H9 (cell line): ENCODE results near the gene SIGLEC1. TPM values are rescaled to one million over a fixed set of nuclear protein-coding genes. Genes with fewer than 3 reads are reported as not detected.

Source experiments
- DNase-seq: peaks from one replicate; pipeline ENCODE4 v3.0.0-alpha.2; 2017
- H2AFZ ChIP-seq: one replicate; pipeline ENCODE4 v1.6.1; 2013; ENCODE audit warnings: mild to moderate bottlenecking, low read length, control low read depth, moderate library complexity
- H2AK5ac ChIP-seq: 2 replicates; pipeline ENCODE4 v1.6.1; 2013; ENCODE audit warnings: low read length, control low read depth, mixed read lengths; ENCODE audit not compliant: insufficient read length
- H2BK120ac ChIP-seq: one replicate; pipeline ENCODE4 v1.6.1; 2013; ENCODE audit warnings: low read depth, mild to moderate bottlenecking, low read length, control low read depth, inconsistent platforms; ENCODE audit not compliant: poor library complexity, severe bottlenecking
- H2BK12ac ChIP-seq: 2 replicates; pipeline ENCODE4 v1.6.1; 2013; ENCODE audit warnings: low read length, control low read depth, mixed read lengths, low read depth; ENCODE audit not compliant: insufficient read length
- H2BK15ac ChIP-seq: 2 replicates; pipeline ENCODE4 v1.6.1; 2013; ENCODE audit warnings: low read depth, low read length, control low read depth
- H2BK20ac ChIP-seq: one replicate; pipeline ENCODE4 v1.6.1; 2013; ENCODE audit warnings: low read depth, mild to moderate bottlenecking, low read length, control low read depth, inconsistent platforms; ENCODE audit not compliant: poor library complexity, severe bottlenecking
- H2BK5ac ChIP-seq: 2 replicates; pipeline ENCODE4 v1.6.1; 2013; ENCODE audit warnings: low read length, control low read depth, mixed read lengths; ENCODE audit not compliant: insufficient read length
- H3K14ac ChIP-seq: 2 replicates; pipeline ENCODE4 v1.6.1; 2013; ENCODE audit warnings: low read length, control low read depth; ENCODE audit not compliant: insufficient read depth
- H3K18ac ChIP-seq: 2 replicates; pipeline ENCODE4 v1.6.1; 2013; ENCODE audit warnings: low read depth, mild to moderate bottlenecking, mixed read lengths, low read length, control low read depth; ENCODE audit not compliant: insufficient read length
- H3K23ac ChIP-seq: 2 replicates; pipeline ENCODE4 v1.6.1; 2013; ENCODE audit warnings: low read length, control low read depth, mixed read lengths, low read depth; ENCODE audit not compliant: insufficient read length
- H3K23me2 ChIP-seq: 2 replicates; pipeline ENCODE4 v1.6.1; 2013; ENCODE audit warnings: low read depth, mild to moderate bottlenecking, mixed read lengths, low read length, control low read depth; ENCODE audit not compliant: insufficient read length, poor library complexity, severe bottlenecking
- H3K27ac ChIP-seq: 2 replicates; pipeline ENCODE4 v1.5.1; 2013; ENCODE audit warnings: low read length, control low read depth, mixed read lengths, low read depth; ENCODE audit not compliant: insufficient read length
- H3K27me3 ChIP-seq: 2 replicates; pipeline ENCODE4 v1.6.1; 2013; ENCODE audit warnings: low read length, control low read depth, inconsistent platforms; ENCODE audit not compliant: insufficient read depth
- H3K4ac ChIP-seq: 2 replicates; pipeline ENCODE4 v1.6.1; 2013; ENCODE audit warnings: low read depth, mild to moderate bottlenecking, control low read depth, inconsistent platforms, low read length, moderate library complexity
- H3K4me1 ChIP-seq: 2 replicates; pipeline ENCODE4 v1.6.1; 2013; ENCODE audit warnings: low read length, control low read depth, inconsistent platforms; ENCODE audit not compliant: insufficient read depth
- H3K4me2 ChIP-seq: 2 replicates; pipeline ENCODE4 v1.6.1; 2013; ENCODE audit warnings: low read length, control low read depth, mixed read lengths; ENCODE audit not compliant: insufficient read length, insufficient read depth
- H3K56ac ChIP-seq: 2 replicates; pipeline ENCODE4 v1.6.1; 2013; ENCODE audit warnings: low read depth, mild to moderate bottlenecking, mixed read lengths, low read length, control low read depth; ENCODE audit not compliant: insufficient read length
- H3K79me1 ChIP-seq: 2 replicates; pipeline ENCODE4 v1.6.1; 2013; ENCODE audit warnings: low read depth, mild to moderate bottlenecking, moderate library complexity, low read length, control low read depth, inconsistent platforms; ENCODE audit not compliant: insufficient read depth, poor library complexity, severe bottlenecking
- H3K79me2 ChIP-seq: 2 replicates; pipeline ENCODE4 v1.6.1; 2013; ENCODE audit warnings: low read length, control low read depth, inconsistent platforms; ENCODE audit not compliant: insufficient read depth
- H3K9ac ChIP-seq: 2 replicates; pipeline ENCODE4 v1.6.1; 2013; ENCODE audit warnings: low read length, control low read depth, mixed read lengths; ENCODE audit not compliant: insufficient read length; ENCODE audit errors: extremely low read depth
- H3K9me3 ChIP-seq: one replicate; pipeline ENCODE4 v1.6.1; 2013; ENCODE audit warnings: low read depth, low read length, inconsistent platforms; ENCODE audit not compliant: control insufficient read depth
- H3T11ph ChIP-seq: one replicate; pipeline ENCODE4 v1.6.1; 2013; ENCODE audit warnings: mild to moderate bottlenecking, low read length, control low read depth, inconsistent platforms
- H4K20me1 ChIP-seq: one replicate; pipeline ENCODE4 v1.6.1; 2013; ENCODE audit not compliant: control insufficient read depth, insufficient read length, insufficient read depth
- H4K5ac ChIP-seq: 2 replicates; pipeline ENCODE4 v1.6.1; 2013; ENCODE audit warnings: low read depth, mild to moderate bottlenecking, mixed read lengths, low read length, control low read depth; ENCODE audit not compliant: insufficient read length
- H4K8ac ChIP-seq: replicated peaks from 2 replicates; pipeline ENCODE4 v1.6.1; 2013; ENCODE audit warnings: low read length, control low read depth, mixed read lengths, low read depth; ENCODE audit not compliant: insufficient read length
- H4K91ac ChIP-seq: 2 replicates; pipeline ENCODE4 v1.6.1; 2013; ENCODE audit warnings: low read depth, mild to moderate bottlenecking, moderate library complexity, mixed read lengths, low read length, control low read depth; ENCODE audit not compliant: insufficient read length
- H3K27ac Mint-ChIP-seq, 3 experiments: 2 replicates in 2 of 3; 3 replicates in 1 of 3; pipeline ENCODE4 v1.8.0; 2020 to 2021; ENCODE audit warnings: mixed read lengths in 3 of 3, mild to moderate bottlenecking in 1 of 3, moderate library complexity in 1 of 3
- H3K27me3 Mint-ChIP-seq: 2 replicates; pipeline ENCODE4 v1.8.0; 2021; ENCODE audit warnings: low read depth, mild to moderate bottlenecking, moderate library complexity, mixed read lengths
- H3K36me3 Mint-ChIP-seq, 3 experiments: 2 replicates in 2 of 3; 3 replicates in 1 of 3; pipeline ENCODE4 v1.8.0; 2020 to 2021; ENCODE audit warnings: low read depth in 3 of 3, mixed read lengths in 3 of 3; ENCODE audit not compliant: insufficient read depth in 1 of 3
- H3K4me1 Mint-ChIP-seq, 2 experiments: 2 replicates each; pipeline ENCODE4 v1.8.0; 2020; ENCODE audit warnings: mixed read lengths in 2 of 2
- H3K4me3 Mint-ChIP-seq, 2 experiments: 2 replicates in 1 of 2; 3 replicates in 1 of 2; pipeline ENCODE4 v1.8.0; 2020 to 2021; ENCODE audit warnings: mild to moderate bottlenecking in 2 of 2, mixed read lengths in 2 of 2, moderate library complexity in 1 of 2
- H3K9me3 Mint-ChIP-seq, 2 experiments: 2 replicates in 1 of 2; 3 replicates in 1 of 2; pipeline ENCODE4 v1.8.0; 2020; ENCODE audit warnings: mild to moderate bottlenecking in 2 of 2, mixed read lengths in 2 of 2, moderate library complexity in 1 of 2
- WGBS: extraction: QIAGEN DNeasy Blood & Tissue Kit; methylation state at CpG from one replicate; pipeline ENCODE4 v1.1.7; 2013; ENCODE audit warnings: missing lambda C conversion rate, low lambda C conversion rate, mixed read lengths; ENCODE audit not compliant: insufficient read length; ENCODE audit errors: extremely low coverage; 5-methylcytosine and 5-hydroxymethylcytosine counted together
- total RNA-seq: library from RNA; stranded (reverse); gene quantifications from 2 replicates; pipeline ENCODE4 v1.2.1, GENCODE V29; 2021
- TF ChIP-seq, protein P1 (sequence below): fragments of 200-600 bp; sonication (generic); conservative IDR thresholded peaks from 3 replicates; pipeline ENCODE4 v1.8.0; 2021; ENCODE audit warnings: antibody characterized with exemption, mild to moderate bottlenecking

Gene SIGLEC1
- total RNA-seq, 1 experiment from 2014 or later: not detected

DNA sequence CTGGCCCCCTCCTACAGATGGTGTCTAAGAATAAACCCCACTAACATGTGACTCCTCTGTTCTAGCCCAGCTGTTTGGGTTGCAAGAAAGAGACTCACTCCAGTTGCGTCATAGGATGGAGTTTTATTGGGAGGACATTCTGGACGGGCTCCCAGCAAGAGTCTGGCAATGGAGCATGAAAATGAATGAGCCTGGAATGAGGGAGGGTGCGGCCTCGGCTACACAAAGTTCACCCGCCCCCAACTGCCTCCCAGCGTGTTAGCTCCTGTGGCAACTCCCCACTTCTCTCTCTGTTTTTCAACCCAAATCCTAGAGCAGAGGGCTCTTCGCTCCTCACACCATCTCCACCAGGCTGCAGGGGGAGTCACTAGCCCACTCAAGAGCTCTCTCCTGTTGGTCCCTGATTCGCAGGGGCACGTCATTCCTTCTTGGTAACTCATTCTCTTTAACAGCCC is 25.5 kb downstream of the SIGLEC1 start:
- TF ChIP-seq, protein P1, sequence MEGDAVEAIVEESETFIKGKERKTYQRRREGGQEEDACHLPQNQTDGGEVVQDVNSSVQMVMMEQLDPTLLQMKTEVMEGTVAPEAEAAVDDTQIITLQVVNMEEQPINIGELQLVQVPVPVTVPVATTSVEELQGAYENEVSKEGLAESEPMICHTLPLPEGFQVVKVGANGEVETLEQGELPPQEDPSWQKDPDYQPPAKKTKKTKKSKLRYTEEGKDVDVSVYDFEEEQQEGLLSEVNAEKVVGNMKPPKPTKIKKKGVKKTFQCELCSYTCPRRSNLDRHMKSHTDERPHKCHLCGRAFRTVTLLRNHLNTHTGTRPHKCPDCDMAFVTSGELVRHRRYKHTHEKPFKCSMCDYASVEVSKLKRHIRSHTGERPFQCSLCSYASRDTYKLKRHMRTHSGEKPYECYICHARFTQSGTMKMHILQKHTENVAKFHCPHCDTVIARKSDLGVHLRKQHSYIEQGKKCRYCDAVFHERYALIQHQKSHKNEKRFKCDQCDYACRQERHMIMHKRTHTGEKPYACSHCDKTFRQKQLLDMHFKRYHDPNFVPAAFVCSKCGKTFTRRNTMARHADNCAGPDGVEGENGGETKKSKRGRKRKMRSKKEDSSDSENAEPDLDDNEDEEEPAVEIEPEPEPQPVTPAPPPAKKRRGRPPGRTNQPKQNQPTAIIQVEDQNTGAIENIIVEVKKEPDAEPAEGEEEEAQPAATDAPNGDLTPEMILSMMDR: no peak
- Histone ChIP-seq H2BK120ac (no peak overlapping the region), H2BK20ac (no peak overlapping the region), H2AFZ (no peak overlapping the region), H3K4me2 (no peak overlapping the region), H3K4ac (no peak overlapping the region), H2BK5ac (no peak overlapping the region), H3K56ac (no peak overlapping the region), H4K5ac (no peak overlapping the region), H3K9me3 (no peaks in the 10 kb centered on the region), H3K27ac (no peak overlapping the region), H3K79me1 (no peaks in the 10 kb centered on the region), H4K20me1 (no peaks in the 10 kb centered on the region), H3K9ac (no peak overlapping the region), H3K23me2 (peaks cover 5% of the 10 kb centered on the region), H4K8ac (no peak overlapping the region), H3K27me3 (no peaks in the 10 kb centered on the region; the same call in 1 of the 2 replicates), H3K18ac (no peak overlapping the region), H2BK12ac (no peak overlapping the region), H3K79me2 (no peaks in the 10 kb centered on the region), H3T11ph (no peak overlapping the region), H2BK15ac (no peak overlapping the region), H3K14ac (no peak overlapping the region), H2AK5ac (no peak overlapping the region), H4K91ac (no peak overlapping the region), H3K4me1 (peaks cover 4% of the 10 kb centered on the region; the same call in 1 of the 2 replicates), H3K23ac (no peak overlapping the region)
- DNase-seq: no peak
- WGBS: no CpG with 5 or more reads among the region's 9 CpGs
- no peaks in the 10 kb centered on the region for H3K36me3 Mint-ChIP-seq
- H3K4me3 Mint-ChIP-seq: no peak overlapping the region
- H3K9me3 Mint-ChIP-seq: no peaks in the 10 kb centered on the region
- H3K27ac Mint-ChIP-seq: no peak overlapping the region
- peaks cover 42% of the 10 kb centered on the region for H3K27me3 Mint-ChIP-seq
- H3K4me1 Mint-ChIP-seq: peaks cover 14 to 24% of the 10 kb centered on the region in 2 experiments
